ENCODE results near the gene OR11L1.

Gene OR11L1, protein sequence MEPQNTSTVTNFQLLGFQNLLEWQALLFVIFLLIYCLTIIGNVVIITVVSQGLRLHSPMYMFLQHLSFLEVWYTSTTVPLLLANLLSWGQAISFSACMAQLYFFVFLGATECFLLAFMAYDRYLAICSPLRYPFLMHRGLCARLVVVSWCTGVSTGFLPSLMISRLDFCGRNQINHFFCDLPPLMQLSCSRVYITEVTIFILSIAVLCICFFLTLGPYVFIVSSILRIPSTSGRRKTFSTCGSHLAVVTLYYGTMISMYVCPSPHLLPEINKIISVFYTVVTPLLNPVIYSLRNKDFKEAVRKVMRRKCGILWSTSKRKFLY

DNA sequence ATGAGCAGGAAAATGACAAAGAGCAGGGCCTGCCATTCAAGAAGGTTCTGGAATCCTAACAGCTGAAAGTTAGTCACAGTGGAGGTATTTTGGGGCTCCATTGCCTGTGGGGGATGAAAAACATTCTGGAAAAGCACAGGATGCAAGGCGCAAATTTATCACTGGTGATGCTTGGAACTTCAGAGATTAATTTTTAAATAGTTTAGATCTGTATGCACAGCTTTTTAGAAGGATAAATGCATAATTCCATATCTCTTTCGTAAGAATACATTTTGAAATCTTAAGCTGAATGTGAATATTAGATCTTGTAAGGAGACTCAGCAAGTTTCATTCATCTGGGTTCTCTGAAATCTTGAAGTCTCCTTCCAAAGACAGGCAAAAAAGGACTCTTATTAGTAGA, at the start of gene OR11L1:
OR11L1 (minus strand) TSS at position 101 of the 400 bp plus-strand sequence; CDS start at position 101, 0 bp downstream.
- DNase-seq = no peak

DNA sequence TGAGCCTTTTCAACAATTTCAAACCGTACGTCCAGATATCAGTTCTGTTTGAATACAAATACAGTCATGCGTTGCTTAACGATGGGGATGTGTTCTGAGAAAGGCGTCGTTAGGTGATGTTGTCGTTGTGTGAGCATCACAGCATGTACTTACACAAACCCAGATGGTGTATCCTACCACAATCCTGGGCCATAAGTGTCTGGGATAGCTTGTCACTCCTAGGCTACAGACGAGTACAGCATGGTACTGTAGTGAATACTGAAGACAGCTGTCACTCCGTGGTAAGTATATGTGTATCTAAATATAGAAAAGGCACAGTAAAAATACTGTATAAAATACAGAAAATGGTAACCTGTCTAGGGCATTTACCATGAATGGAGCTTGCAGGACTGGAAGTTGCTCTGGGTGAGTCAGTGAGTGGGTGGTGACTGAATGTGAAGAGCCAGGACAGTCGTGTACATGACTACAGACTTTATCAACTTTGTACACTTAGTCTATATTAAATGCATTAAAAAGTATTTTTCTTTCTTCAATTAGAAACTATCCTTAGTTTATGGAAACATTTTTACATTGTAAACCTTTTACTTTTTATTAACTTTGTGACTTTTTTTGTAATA, 43.2 kb upstream of the OR11L1 start:
- DNase-seq = no peak

DNA sequence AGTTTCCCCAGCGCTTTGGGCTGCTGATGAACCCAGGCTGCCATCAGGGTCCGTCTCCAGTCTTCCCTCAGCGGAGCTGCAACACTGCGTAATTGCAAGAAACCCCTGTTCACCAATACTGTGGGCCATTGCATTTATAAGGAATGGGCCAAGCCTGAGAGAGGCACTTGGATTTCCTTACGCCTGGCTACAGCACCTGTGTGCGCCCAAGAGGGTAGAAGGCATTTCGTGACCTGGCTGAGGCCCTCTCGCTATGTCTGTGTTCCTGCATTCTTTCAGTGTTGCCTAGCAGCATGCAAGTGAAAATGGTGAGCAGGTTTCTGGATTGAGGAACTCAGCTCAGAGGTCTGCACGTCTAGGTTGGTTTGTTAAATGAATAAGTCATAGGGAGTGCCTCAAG, 41.6 kb upstream of the OR11L1 start:
- no peak for DNase-seq

DNA sequence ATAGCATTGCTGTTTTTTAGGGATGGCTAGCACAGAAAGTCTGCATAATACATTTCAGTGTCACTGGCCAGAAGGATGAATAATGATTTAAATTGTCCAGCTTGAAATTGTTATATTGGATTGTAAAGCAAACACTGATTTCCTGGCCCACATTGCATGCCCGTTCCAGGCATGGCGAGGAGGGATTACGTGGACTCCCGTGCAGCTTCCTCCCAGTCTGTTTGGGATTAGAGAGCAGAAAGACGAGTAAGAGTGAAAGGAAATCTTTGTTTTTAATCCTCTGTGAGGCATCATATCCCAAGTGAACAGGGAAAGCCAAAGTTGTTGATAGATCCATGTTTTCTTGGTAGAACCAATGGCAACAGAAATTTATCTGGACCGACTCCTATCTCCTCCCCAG, 23.7 kb upstream of the OR11L1 start:
- no peak for DNase-seq

DNA sequence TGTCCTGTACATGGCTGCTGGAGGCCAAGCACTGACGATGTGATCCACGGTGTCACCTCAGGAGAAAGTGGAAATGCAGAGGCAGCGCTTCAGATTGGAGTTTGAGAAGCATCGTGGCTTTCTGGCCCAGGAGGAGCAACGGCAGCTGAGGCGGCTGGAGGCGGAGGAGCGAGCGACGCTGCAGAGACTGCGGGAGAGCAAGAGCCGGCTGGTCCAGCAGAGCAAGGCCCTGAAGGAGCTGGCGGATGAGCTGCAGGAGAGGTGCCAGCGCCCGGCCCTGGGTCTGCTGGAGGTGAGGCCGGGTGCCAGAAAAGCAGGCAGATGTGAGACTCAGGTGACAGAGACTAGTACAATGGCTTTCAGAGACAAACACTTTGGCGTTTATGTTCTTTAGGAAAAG, 22.9 kb upstream of the OR11L1 start:
- no peak for DNase-seq

DNA sequence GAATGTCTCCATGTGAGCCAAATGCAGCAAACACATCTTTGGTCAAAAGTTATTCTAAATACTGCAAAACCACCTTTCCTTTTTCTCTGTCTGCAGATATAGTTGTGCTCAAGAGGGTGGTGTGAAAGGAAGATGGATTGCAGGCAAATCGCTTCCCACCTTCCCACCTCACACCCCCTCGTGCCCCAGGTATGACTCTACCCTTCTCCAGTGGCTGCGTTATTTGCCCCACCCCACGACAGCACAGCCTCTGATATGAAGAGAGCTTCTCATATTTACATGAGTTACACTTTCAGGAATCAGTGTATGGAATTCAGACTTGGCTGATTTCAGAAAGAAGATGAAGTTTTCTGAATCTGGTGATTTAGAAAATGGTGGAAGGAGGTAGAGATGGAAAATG, 21.1 kb upstream of the OR11L1 start:
- DNase-seq = no peak

DNA sequence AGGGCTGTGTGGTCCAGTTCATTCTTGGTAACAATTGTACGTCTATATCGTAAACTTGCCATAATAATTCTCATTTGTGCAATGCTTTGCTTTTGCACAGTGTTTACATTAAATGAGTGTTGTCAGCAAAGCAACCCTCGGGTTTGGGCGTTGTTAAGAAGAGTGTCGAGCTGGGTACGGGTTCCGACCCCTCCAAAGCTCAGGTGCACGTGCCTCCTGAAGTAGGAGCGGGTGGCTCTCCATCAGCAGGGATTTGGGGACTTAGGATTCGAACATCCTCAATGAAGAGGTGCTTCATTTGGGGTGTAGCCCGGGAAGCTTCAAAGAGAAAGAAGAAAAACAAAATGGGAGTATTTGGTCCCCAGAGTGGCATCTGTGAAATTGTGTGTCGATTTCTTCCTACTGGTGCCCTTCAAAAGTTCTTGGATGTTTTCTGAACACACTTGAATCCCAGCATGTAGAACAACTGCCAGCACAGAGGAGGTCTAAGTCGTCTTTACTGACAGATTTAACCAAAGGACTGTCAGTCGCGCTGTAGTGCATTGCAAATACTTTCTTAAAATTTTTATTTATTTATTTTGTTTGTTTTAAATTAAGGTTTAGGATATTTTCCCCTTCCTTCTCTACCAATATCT, 16.4 kb upstream of the OR11L1 start:
- DNase-seq = no peak

DNA sequence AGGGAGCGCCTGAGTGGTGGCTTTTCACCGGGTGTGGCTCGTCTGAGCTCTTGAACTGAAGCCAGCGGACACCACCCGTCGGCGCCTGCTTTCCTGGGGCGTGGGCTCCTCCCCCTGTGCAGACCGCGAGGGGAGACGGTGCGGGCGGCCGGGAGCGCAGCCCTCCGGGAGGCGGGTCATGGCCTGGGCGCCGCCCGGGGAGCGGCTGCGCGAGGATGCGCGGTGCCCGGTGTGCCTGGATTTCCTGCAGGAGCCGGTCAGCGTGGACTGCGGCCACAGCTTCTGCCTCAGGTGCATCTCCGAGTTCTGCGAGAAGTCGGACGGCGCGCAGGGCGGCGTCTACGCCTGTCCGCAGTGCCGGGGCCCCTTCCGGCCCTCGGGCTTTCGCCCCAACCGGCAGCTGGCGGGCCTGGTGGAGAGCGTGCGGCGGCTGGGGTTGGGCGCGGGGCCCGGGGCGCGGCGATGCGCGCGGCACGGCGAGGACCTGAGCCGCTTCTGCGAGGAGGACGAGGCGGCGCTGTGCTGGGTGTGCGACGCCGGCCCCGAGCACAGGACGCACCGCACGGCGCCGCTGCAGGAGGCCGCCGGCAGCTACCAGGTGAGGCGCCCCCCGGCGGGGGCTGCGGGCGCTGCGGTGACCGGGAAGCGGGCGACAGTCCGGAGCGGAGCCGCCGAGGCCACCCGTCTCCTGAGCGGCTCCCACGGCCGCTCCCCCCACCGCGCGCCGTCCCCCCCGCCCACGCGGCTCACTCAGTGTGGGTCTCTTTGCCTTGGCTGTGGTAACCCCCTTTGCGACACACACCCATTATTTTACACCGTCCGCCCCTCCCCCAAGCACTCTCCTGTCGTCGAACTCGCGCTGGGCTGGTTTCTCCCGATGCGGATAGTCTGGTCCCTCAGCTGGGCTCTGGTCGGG, 15.6 kb upstream of the OR11L1 start, which contains the start of gene TRIM58:
TRIM58 (plus strand) TSS at position 119 of the 916 bp plus-strand sequence; CDS start at position 179, 60 bp downstream.
- DNase-seq = no peak

DNA sequence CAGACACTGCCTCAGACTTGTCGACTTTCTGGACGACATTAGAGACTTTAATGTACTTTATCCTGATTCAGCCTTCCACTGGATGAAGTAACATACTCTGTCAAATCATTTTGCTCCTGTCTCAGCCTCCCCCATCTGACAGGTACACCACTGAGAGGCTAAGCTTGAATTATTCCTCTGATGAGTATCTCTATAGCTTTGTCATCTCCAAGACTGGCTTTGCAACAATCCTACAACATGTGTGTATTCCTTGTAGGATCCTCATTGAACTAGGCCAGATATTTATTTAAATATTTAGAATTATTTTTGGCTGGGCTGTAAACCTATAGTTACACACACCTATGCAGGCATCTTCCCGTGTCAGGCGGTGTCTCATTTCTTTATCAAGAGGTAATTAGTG, 14.2 kb upstream of the OR11L1 start:
- DNase-seq = no peak

DNA sequence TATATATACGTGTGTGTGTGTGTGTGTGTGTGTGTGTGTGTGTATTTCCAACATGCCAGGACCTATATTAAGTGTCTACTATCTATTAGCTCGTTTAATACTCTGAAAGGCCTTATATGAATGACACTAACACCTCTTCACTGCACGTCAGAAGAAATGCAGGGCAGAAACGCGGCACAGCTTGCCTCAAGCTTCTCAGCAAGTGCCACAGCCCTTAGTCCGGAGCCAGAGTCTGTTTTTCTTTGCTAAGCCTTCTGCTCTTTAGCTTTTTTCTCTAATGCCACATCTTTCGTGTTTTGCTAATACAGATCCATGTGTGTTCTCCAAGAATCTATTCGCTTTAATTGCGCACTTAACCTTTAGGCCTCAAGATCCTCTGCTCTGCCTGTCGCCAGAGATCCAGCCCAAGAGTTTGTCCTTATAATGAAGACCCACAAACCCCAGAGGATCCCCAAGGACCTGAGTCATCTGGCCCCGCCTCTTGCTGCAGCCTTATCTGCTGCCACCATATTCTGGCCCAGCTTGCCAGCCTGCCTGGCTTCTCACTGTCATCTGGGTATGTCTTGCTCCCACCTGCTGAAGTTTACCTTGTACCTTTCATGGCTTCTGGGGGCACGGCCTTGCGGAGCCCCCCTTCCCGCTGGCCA, 13.3 kb upstream of the OR11L1 start:
- DNase-seq = no peak

DNA sequence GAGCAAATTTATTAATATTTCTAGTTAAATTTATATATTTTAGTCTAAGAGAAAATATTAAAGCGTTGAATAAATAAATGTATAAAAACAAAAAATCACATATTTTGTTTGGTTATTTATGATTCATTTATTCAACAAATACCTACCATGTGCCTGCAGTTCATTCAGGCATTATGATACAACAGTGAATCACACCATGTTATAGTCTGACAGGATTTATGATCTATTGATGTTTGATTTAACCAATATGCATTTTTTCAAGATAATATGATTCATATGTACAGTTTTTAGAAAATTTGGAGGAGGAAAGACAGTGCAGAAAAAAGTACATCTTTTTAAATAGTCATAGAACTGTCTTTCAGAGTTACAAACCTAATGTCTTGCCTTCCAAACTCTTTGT, 7.9 kb upstream of the OR11L1 start:
- DNase-seq = no peak

DNA sequence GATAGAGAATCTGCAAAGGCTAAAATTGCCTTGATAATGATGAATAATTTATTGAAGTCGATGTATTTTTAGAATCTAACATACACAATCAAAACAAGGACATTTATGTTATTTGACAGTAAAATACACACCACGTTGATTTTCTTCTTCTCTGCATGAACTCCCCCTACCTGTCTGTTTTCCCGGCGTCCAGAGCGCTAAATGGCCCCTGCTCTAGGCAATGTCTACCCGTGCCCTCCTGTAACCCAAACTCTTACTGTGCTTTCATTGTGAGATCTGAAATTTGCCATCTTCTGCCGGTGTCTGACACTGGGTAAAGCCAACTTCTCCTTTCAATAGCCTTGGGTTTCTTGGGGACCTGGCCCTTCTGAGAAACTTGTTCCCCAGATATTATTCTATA, 6.7 kb upstream of the OR11L1 start:
- no peak for DNase-seq

DNA sequence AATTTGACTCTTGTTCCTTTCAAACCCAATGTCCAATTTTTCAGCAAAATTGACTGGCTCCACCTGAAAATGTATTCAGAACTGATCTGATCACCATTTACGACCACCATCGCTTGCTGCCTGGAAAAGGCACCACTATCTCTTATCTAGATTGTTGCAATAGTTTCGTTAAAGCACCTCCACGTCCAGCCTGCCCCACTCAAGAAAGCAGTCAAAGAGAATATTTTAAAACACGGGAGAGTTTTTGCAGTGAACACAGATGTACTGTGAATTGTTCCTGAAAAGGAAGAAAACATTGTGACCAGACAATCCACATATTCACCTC, 4.0 kb upstream of the OR11L1 start:
- DNase-seq = no peak

DNA sequence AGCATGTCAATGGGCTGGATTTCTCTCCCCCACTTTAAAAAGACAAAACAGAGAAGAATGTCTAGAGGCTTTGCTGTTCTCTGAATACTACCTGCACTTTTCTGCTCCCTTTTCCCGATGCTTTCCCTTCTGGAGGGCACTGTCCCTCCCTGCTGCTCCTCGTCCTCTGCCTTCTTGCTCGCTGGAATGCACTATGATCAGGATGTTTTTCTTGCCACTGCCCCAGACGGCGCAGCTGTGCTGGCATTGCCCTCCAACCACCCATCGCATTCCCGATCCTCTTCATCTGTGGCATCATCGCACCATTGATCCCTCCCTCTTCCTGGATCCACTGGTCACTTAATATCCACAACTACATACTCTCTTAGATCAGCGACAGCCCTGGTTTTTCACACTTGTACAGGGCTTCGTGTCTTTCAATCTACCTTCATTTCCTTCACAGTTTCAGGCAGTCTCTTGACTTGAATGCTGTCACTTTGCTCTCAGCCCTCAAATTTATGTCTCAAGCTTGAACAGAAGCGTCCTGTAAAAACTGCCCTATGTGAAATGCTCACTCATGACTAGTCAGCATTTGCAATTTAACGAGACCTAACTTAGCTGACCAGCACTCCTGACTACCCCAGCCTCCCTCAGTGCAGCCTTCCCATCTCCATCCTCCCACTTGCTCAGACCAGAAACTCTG, 3.5 kb upstream of the OR11L1 start:
- no peak for DNase-seq

DNA sequence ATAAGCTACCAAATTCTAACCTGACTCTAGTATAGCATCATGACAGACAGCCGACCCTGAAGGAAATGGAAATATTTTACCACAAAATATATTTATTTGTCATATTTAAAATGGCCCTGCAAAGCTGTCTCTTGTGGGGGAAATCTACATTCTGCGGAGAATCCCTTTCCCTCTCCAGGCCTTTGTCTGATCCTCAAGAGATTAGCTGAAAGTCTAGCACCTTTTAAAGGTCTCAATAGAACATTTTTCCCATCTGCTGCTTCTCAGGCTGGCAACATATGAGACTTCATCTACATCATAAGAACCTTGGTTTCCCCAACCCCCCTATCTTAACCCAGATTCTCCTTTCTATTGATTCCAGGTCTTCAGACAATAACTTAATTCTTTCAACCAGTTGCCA, 1.7 kb upstream of the OR11L1 start:
- no peak for DNase-seq

DNA sequence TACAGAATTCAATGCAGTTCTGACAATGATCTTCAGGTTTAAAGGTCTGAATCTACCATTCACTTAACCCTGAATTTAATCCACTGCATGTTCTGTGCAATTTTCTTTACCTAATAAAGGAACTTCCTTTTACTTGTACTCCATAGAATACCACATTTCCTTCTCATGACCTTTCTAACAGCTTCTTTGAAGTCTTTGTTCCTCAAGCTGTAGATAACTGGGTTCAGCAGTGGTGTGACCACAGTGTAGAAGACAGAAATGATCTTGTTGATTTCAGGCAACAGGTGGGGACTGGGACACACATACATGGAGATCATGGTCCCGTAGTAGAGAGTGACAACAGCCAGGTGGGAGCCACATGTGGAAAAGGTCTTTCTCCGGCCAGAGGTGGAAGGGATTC, 878 bp downstream of the OR11L1 start:
- DNase-seq = no peak

DNA sequence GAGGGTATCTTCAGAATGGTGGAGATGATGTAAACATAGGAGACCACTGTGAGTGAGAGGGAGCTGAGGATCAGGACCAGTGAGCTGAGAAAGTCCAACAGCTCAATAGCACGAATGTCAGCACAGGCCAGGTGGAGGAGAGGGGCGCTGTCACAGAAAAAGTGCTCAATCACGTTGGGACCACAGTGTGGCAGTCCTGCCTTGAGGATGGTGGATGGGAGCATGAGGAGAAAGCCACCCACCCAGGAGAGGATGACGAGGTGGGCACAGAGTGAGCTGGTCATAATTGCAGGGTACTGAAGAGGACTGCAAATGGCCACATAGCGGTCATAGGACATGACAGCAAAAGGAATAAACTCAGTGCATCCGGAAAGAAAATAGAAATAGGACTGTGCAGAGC, 8.1 kb downstream of the OR11L1 start:
- DNase-seq = no peak

DNA sequence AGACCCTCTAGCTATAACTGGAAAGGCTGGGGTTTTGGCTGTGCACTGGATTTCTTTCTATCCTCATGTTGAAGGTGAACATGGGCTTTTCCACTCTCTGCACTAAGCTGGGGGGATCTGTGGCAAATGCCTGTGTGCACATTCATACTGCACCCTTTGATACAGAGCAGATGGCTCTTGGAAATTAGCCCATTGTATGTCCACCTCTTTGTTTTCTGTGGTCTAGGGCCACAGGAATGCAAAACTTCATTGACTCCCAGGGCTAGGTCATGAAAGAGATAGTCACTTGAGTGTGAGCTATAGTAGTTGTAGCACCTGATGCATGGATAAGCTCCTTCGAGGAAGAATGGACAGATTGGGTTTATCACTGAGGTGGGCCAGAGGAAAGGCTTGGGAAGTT, 12.0 kb downstream of the OR11L1 start:
- DNase-seq = no peak

DNA sequence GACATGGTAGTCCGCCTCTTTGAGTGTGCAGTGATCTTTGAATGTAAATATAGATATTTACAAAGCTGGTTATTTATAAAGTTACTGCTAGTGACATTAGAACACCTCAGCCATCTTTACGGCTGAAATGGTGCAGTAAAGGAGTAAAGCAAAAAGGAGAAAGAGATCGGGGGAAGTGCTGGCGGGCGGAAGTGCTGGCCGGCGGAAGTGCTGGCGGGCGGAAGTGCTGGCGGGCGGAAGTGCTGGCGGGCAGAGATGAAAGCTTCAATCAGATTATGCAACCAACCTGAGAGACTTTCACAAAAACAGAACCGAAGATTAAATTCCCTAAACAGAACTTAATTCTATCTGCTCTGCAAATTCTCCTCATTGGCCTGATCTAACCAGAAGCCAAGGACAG, 16.3 kb downstream of the OR11L1 start:
- no peak for DNase-seq

DNA sequence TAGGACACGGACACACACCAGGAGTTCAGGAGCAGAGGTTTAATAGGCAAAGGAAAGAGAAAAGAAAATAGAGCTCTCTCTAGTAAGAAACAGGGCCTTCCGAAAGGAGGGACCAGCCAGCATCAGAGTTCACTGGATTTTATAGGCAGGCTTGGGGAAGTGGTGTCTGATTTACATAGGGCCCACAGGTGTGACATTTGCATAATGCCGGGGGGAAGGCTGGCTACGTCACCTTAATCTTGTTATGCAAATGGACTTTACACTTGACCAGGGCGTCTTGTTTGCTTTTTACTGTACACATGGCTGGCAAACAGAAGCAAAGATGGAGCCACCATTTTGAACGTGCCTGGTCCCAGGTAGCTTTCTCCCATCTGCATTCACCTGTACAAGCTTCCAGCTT, 17.7 kb downstream of the OR11L1 start, which contains the start of gene OR14A16:
OR14A16 (minus strand) TSS at position 97 of the 400 bp plus-strand sequence. CDS start 8,390 bp downstream, outside the sequence.
- no peak for DNase-seq

DNA sequence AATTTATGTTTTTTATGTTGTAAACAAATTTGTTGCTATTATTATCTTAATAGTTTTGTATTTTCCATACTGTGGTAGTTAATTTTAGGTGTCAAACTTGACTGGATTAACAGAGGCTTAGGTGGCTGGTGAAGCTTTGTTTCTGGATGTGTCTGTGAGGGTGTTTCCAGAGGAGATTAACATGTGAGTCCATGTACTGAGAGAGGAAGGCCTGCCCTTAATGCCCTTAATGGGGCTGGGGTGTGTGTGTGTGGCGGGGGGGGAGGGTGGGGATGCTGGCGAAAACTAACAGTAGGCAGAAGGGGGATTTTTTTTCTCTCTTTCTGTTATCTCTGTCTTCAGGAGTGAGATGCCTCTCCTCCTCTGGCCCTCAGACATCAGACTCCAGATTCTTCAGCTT, 19.6 kb downstream of the OR11L1 start:
- no peak for DNase-seq

DNA sequence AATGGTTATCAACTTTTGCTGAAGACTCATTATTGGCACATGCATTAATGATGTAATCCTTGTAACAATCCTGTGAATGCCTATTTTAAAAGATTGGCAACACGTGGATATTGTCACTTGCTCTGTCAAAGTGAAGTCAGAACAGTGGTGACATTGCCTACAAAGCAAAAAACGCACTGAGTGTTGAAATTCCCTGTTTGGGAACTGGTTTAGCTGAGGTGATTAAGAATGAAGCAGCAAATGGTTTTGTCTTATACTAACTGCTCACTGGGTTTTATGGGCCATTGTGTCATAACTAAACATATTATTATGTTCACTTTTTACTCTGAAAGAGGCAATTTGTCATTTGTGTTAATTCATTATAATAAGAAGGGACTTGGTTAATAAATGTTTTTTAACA, 29.1 kb downstream of the OR11L1 start:
- DNase-seq = no peak

Data from GF-D8 (cell line).